Measurements from ENCODE around the gene INSIG1.

The INSIG1 gene

DNA sequence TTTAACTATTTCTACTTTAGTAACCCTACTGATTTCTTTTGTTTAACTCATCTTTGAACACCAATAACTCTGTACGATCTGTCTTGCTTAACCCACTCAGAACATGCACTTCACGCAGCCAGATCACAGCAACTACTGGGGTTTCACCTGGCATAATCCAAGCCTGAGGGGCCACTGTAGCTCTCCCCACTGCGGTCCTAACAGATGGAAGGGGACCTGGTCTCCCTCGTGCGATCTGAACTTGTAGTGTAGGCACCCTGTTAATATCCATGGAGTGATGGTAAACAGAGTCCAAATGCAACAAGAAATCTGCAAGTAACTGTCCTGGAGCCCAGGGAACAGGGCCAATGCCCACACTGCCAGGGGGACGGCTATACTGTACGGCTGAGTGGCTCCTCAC, 45.5 kb downstream of the INSIG1 start:
- H3K9ac ChIP-seq (ENCODE audit: low read length): no peak overlapping the region
- H3K27me3 ChIP-seq (ENCODE audit: control insufficient read depth, insufficient read depth, low read length): peaks cover 21% of the 10 kb centered on the region
- H3K4me1 ChIP-seq (ENCODE audit: control insufficient read depth, insufficient read depth, low read length): peaks cover 6% of the 10 kb centered on the region
- no peak overlapping the region for H3K4me3 ChIP-seq (ENCODE audit: low read length)
- H3K36me3 ChIP-seq (ENCODE audit: control insufficient read depth, insufficient read depth, low read length): no peaks in the 10 kb centered on the region
- no peaks in the 10 kb centered on the region for H3K9me3 ChIP-seq (ENCODE audit: control insufficient read depth, low read length)

DNA sequence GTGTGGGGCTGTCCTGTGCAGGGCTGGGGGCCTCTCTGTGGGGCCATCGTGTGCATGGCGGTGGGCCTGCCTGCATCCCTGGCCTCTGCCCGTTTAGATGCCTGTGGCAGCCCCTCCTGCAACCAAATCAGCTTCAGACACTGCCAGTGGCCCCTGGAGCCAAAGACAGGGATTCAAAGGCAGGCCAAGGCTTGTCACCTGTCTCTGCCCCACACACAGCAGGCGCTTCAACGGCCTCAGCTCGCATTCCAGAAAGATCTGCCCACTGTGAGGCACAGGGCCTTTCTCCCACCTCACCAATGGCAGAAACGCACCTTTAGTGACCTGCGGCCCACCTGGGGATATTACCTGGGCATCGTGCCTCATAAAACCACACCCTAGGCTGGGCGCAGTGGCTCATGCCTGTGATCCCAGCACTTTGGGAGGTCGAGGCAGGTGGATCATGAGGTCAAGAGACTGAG, 46.0 kb downstream of the INSIG1 start:
- H3K9ac ChIP-seq (ENCODE audit: low read length): no peak overlapping the region
- no peaks in the 10 kb centered on the region for H3K36me3 ChIP-seq (ENCODE audit: control insufficient read depth, insufficient read depth, low read length)
- peaks cover 6% of the 10 kb centered on the region for H3K4me1 ChIP-seq (ENCODE audit: control insufficient read depth, insufficient read depth, low read length)
- no peak overlapping the region for H3K4me3 ChIP-seq (ENCODE audit: low read length)
- peaks cover 21% of the 10 kb centered on the region for H3K27me3 ChIP-seq (ENCODE audit: control insufficient read depth, insufficient read depth, low read length)
- H3K9me3 ChIP-seq (ENCODE audit: control insufficient read depth, low read length): no peaks in the 10 kb centered on the region

DNA sequence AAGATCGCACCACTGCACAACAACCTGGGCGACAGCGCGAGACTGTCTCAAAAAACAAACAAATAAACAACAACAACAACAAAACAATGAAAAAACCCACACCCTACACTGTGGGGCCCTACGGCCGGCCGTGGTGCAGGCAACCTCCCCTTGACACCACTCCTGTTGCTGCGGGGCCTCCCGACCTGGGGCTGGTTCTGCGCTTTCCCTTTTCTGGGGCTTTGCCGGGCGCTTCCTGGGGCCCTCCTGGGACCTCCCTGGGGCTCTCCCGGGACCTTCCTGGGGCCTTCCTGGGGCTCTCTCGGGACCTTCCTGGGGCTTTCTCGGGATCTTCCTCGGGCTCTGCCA, 46.6 kb downstream of the INSIG1 start:
- no peaks in the 10 kb centered on the region for H3K9me3 ChIP-seq (ENCODE audit: control insufficient read depth, low read length)
- no peak overlapping the region for H3K4me3 ChIP-seq (ENCODE audit: low read length)
- H3K9ac ChIP-seq (ENCODE audit: low read length): peak overlapping the region; percentile 28
- H3K36me3 ChIP-seq (ENCODE audit: control insufficient read depth, insufficient read depth, low read length): no peaks in the 10 kb centered on the region
- peaks cover 6% of the 10 kb centered on the region for H3K4me1 ChIP-seq (ENCODE audit: control insufficient read depth, insufficient read depth, low read length)
- H3K27me3 ChIP-seq (ENCODE audit: control insufficient read depth, insufficient read depth, low read length): peaks cover 23% of the 10 kb centered on the region

DNA sequence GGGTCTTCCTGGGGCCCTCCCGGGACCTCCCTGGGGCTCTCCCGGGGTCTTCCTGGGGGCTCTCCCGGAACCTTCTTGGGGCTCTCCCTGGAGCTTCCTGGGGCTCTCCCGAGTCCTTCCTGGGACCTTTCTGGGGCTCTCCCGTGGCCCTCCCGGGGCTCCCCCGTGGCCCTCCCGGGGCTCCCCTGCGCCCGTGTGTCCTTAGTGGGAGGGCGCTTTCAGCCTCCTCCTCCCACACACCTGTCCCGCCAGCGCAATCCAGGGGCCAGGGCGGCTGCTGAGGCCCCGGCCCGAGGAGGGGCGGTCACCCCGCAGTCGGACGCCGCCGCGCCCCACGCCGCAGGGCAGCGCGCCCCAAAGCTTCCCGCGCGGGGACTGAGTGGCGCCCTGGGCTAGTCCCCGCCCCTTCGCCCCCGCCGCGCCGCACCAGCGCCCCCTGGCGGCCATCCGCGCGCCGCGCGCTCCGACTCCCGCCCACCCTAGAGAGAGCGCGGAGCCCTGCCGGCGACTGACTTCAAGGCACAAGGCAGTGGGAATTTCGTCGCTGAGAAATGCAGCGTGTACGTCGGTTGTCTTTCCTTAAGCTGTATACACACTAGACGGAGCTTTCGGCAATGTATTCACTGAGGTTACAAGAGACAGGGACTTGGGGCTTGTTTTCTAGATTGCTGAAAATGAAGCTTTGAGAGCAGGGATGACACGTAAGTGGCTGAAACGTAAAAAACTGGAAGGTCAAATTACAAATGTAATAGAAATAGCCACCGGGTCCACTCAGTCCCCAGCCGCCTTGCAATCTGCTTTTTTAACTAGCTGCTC, 47.1 kb downstream of the INSIG1 start:
- H3K9ac ChIP-seq (ENCODE audit: low read length): peak overlapping the region; percentile 28
- H3K36me3 ChIP-seq (ENCODE audit: control insufficient read depth, insufficient read depth, low read length): no peaks in the 10 kb centered on the region
- H3K4me3 ChIP-seq (ENCODE audit: low read length): no peak overlapping the region

DNA sequence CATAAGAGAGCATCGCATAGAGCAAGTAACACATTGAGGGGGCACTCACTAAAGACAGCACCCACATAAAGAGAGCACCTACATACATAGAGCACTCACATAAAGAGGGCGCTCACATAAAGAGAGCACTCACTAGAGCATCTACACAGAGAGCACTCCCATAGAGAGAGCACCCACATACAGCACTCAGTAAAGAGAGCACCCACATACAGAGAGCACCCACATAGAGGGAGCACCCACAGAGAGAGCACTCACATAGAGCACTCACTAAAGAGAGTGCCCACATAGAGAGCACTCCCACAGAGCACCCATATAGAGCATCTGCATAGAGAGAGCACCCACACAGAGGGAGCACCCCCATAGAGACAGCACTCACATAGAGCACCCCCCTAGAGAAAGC, 47.8 kb downstream of the INSIG1 start:
- H3K9ac ChIP-seq (ENCODE audit: low read length): no peak overlapping the region
- H3K4me3 ChIP-seq (ENCODE audit: low read length): no peak overlapping the region
- H3K9me3 ChIP-seq (ENCODE audit: control insufficient read depth, low read length): no peaks in the 10 kb centered on the region
- peaks cover 30% of the 10 kb centered on the region for H3K27me3 ChIP-seq (ENCODE audit: control insufficient read depth, insufficient read depth, low read length)
- peaks cover 6% of the 10 kb centered on the region for H3K4me1 ChIP-seq (ENCODE audit: control insufficient read depth, insufficient read depth, low read length)
- H3K36me3 ChIP-seq (ENCODE audit: control insufficient read depth, insufficient read depth, low read length): no peaks in the 10 kb centered on the region

More for the DNA sequence above, 47.1 kb downstream of the INSIG1 start:
- Histone ChIP-seq H3K9me3 (ENCODE audit: control insufficient read depth, low read length) (no peaks in the 10 kb centered on the region), H3K4me1 (ENCODE audit: control insufficient read depth, insufficient read depth, low read length) (peaks cover 6% of the 10 kb centered on the region), H3K27me3 (ENCODE audit: control insufficient read depth, insufficient read depth, low read length) (peaks cover 29% of the 10 kb centered on the region)

DNA sequence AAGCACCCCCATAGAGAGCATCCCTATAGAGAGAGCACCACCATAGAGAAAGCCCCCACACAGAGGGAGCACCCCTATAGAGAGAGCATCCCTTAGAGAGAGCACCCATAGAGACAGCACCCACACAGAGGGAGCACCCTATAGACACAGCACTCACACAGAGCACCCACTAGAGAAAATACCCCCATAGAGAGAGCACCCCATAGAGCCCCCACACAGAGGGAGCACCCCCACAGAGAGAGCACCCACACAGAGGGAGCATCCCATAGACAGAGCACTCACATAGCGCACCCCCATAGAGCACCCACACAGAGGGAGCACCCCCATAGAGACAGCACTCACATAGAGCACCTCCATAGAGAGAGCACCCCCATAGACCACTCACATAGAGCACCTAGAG, 48.6 kb downstream of the INSIG1 start:
- H3K36me3 ChIP-seq (ENCODE audit: control insufficient read depth, insufficient read depth, low read length): no peaks in the 10 kb centered on the region
- peaks cover 6% of the 10 kb centered on the region for H3K4me1 ChIP-seq (ENCODE audit: control insufficient read depth, insufficient read depth, low read length)
- no peak overlapping the region for H3K4me3 ChIP-seq (ENCODE audit: low read length)
- H3K27me3 ChIP-seq (ENCODE audit: control insufficient read depth, insufficient read depth, low read length): peaks cover 30% of the 10 kb centered on the region
- H3K9me3 ChIP-seq (ENCODE audit: control insufficient read depth, low read length): no peaks in the 10 kb centered on the region
- H3K9ac ChIP-seq (ENCODE audit: low read length): no peak overlapping the region

GRCh38 chr7:155348806-155349205, 51.1 kb downstream of the INSIG1 start:
- Histone ChIP-seq H3K9ac (ENCODE audit: low read length) (no peak overlapping the region), H3K4me1 (ENCODE audit: control insufficient read depth, insufficient read depth, low read length) (peaks cover 6% of the 10 kb centered on the region), H3K27me3 (ENCODE audit: control insufficient read depth, insufficient read depth, low read length) (peaks cover 30% of the 10 kb centered on the region), H3K36me3 (ENCODE audit: control insufficient read depth, insufficient read depth, low read length) (no peaks in the 10 kb centered on the region), H3K9me3 (ENCODE audit: control insufficient read depth, low read length) (no peaks in the 10 kb centered on the region), H3K4me3 (ENCODE audit: low read length) (no peak overlapping the region)

DNA sequence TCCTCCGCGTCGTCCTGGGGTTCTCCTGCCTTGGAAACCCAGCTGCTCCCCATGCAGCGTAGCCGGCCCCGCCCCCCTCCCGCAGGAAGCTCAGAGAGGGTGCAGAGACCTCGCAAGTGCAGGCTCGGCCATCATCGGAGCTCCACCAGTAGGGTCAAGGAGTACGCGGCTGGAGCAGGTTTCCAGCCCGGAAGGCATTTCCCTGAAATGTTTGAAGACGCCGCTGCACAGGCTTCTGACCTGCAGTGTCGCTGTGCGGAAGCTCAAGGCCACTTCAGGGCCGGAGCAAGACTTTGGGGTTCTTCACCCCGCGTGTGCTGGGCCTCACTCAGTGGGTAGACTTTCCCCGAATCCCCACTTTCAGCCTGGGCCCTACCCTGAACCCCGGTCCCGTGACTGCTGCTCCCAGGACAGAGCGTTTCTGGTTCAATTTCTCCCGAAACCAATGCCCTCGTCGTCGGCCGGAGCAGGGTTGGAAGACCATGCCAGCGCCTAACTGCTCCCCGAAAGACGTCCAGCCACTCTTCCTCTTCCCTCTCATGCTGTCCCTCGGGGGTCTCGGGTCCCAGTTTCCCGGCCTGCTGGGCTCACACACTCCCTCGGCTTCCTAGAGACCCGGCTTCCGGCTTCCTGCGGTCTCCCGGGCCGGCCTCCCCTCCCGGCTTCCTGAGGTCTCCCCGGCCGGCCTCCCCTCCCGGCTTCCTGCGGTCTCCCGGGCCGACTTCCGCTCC, 52.1 kb downstream of the INSIG1 start:
- peaks cover 6% of the 10 kb centered on the region for H3K4me1 ChIP-seq (ENCODE audit: control insufficient read depth, insufficient read depth, low read length)
- H3K36me3 ChIP-seq (ENCODE audit: control insufficient read depth, insufficient read depth, low read length): no peaks in the 10 kb centered on the region
- peaks cover 24% of the 10 kb centered on the region for H3K27me3 ChIP-seq (ENCODE audit: control insufficient read depth, insufficient read depth, low read length)
- no peak overlapping the region for H3K9ac ChIP-seq (ENCODE audit: low read length)
- no peaks in the 10 kb centered on the region for H3K9me3 ChIP-seq (ENCODE audit: control insufficient read depth, low read length)
- no peak overlapping the region for H3K4me3 ChIP-seq (ENCODE audit: low read length)

DNA sequence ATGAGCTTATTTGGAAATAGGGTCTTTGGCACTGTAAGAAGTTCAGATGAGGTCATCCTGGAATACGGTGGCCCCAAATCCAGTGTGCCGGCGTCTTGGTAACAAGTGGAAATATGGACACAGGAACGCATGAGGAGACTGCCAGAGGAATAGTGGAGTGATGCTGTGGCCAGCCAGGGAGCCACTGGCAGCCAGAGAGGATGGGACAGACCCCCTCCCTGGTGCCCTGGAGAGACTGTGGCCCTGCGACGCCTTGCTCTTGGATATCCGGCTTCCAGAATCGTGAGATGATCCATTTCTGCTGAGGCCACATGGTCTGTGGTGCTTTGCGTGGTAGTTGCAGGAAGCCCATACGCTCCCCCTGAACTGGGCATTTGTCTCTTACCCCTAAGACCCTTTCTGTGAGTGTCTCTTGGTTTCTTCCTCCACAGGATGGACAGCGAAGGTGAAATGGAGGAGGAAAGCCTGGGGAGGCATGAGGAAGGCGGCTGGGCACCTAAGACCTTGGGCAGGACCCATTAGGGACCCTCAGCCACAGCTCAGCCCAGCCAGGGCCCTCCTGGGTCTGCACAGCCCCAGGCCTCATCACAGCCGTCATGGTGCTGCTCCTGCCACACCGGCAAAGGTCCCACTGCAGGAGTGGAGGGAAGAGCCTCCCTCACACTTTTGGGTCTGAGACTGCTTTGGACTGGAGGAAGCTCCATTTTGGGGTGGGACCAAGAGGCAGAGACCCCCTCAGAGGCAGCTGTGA, 53.6 kb downstream of the INSIG1 start:
- H3K27me3 ChIP-seq (ENCODE audit: control insufficient read depth, insufficient read depth, low read length): peaks cover 19% of the 10 kb centered on the region
- H3K4me1 ChIP-seq (ENCODE audit: control insufficient read depth, insufficient read depth, low read length): no peaks in the 10 kb centered on the region
- no peak overlapping the region for H3K9ac ChIP-seq (ENCODE audit: low read length)
- H3K36me3 ChIP-seq (ENCODE audit: control insufficient read depth, insufficient read depth, low read length): no peaks in the 10 kb centered on the region
- no peaks in the 10 kb centered on the region for H3K9me3 ChIP-seq (ENCODE audit: control insufficient read depth, low read length)
- H3K4me3 ChIP-seq (ENCODE audit: low read length): no peak overlapping the region

- no peaks in the 10 kb centered on the region for H3K4me1 ChIP-seq (ENCODE audit: control insufficient read depth, insufficient read depth, low read length)
- no peaks in the 10 kb centered on the region for H3K36me3 ChIP-seq (ENCODE audit: control insufficient read depth, insufficient read depth, low read length)
- H3K4me3 ChIP-seq (ENCODE audit: low read length): no peak overlapping the region
- peaks cover 17% of the 10 kb centered on the region for H3K27me3 ChIP-seq (ENCODE audit: control insufficient read depth, insufficient read depth, low read length)
- no peaks in the 10 kb centered on the region for H3K9me3 ChIP-seq (ENCODE audit: control insufficient read depth, low read length)
- no peak overlapping the region for H3K9ac ChIP-seq (ENCODE audit: low read length)
Measured at GRCh38 chr7:155352076-155352752, 54.5 kb downstream of the INSIG1 start.

DNA sequence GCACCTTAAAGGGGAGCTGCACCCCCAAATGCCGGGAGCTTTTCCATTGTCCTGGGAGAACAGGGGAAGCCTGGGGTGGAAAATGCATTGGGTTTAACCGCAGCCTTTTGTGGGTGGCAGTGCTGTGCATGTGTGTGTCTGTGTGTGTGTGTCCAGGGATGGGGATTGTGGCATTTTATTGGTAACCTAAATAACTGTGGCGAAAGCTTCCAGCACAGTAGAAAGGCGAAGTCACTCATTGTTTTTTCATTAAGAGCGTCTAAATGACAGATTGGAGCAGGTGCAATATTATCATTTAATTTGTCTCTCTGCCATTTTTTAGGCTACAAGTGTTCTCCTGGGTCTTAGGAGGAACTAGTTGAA, 55.1 kb downstream of the INSIG1 start:
- no peak overlapping the region for H3K9ac ChIP-seq (ENCODE audit: low read length)
- no peak overlapping the region for H3K4me3 ChIP-seq (ENCODE audit: low read length)
- H3K36me3 ChIP-seq (ENCODE audit: control insufficient read depth, insufficient read depth, low read length): no peaks in the 10 kb centered on the region
- peaks cover 17% of the 10 kb centered on the region for H3K27me3 ChIP-seq (ENCODE audit: control insufficient read depth, insufficient read depth, low read length)
- no peaks in the 10 kb centered on the region for H3K4me1 ChIP-seq (ENCODE audit: control insufficient read depth, insufficient read depth, low read length)
- H3K9me3 ChIP-seq (ENCODE audit: control insufficient read depth, low read length): no peaks in the 10 kb centered on the region

All from mucosa of stomach (tissue), 1 donor.